OCI-LY7 (cell line): Measurements from ENCODE around the gene PACS2. TPM values are rescaled to one million over a fixed set of nuclear protein-coding genes. Genes with fewer than 3 reads are reported as not detected.

Experiments used
- BruUV-seq: library from RNA; stranded (reverse); fragments of 400-500 nt; replicated peaks from 2 replicates; lab custom pipeline; 2021; lab: Mats Ljungman, UMichigan
- CTCF ChIA-PET: fragments of 300-600 bp; sonication (Branson Sonifier 250); formaldehyde crosslinking; loops from one replicate; lab custom pipeline; 2022; ENCODE audit warnings: antibody characterized with exemption; ENCODE audit not compliant: unreplicated experiment; lab: Charles Lee
- POLR2A ChIA-PET: fragments of 300-600 bp; sonication (Branson Sonifier 250); formaldehyde crosslinking; loops from one replicate; lab custom pipeline; 2022; ENCODE audit warnings: antibody characterized with exemption; lab: Charles Lee
- DNase-seq: peaks from one replicate; pipeline ENCODE4 v3.0.0-alpha.2; 2015; ENCODE audit warnings: low spot score
- H2AFZ ChIP-seq: fragments of 200-600 bp; sonication (generic), shearing (Covaris generic); 2 replicates; pipeline ENCODE4 v1.6.1; 2014; ENCODE audit warnings: mild to moderate bottlenecking, antibody characterized with exemption, low read length, moderate library complexity
- H3K27ac ChIP-seq: fragments of 200-600 bp; sonication (generic); 2 replicates; pipeline ENCODE4 v1.5.1; 2014; ENCODE audit warnings: mixed run types, low read depth, mild to moderate bottlenecking, moderate library complexity, low read length, inconsistent platforms; ENCODE audit not compliant: poor library complexity, severe bottlenecking
- H3K36me3 ChIP-seq: fragments of 200-600 bp; sonication (generic); 2 replicates; pipeline ENCODE4 v1.6.1; 2014; ENCODE audit warnings: mild to moderate bottlenecking, antibody characterized with exemption, low read length, moderate library complexity, mixed read lengths; ENCODE audit not compliant: insufficient read depth
- H3K4me1 ChIP-seq: fragments of 200-600 bp; sonication (generic); 2 replicates; pipeline ENCODE4 v1.5.1; 2014; ENCODE audit warnings: mild to moderate bottlenecking, low read length; ENCODE audit not compliant: insufficient read depth, poor library complexity, severe bottlenecking
- H3K4me2 ChIP-seq: fragments of 200-600 bp; sonication (generic); 2 replicates; pipeline ENCODE4 v1.6.1; 2014; ENCODE audit warnings: mild to moderate bottlenecking, low read length
- H3K4me3 ChIP-seq: fragments of 200-600 bp; sonication (generic); 2 replicates; pipeline ENCODE4 v1.5.1; 2014; ENCODE audit warnings: mild to moderate bottlenecking, low read depth, low read length; ENCODE audit not compliant: poor library complexity, severe bottlenecking
- H3K79me2 ChIP-seq: fragments of 200-600 bp; sonication (generic); 2 replicates; pipeline ENCODE4 v1.6.1; 2016; ENCODE audit warnings: low read depth, mild to moderate bottlenecking, low read length, moderate library complexity, mixed read lengths; ENCODE audit not compliant: insufficient read depth
- H3K9me2 ChIP-seq: fragments of 200-600 bp; sonication (generic); 2 replicates; pipeline ENCODE4 v1.6.1; 2016; ENCODE audit warnings: mild to moderate bottlenecking, low read length, mixed read lengths; ENCODE audit not compliant: insufficient read depth
- H3K9me3 ChIP-seq: fragments of 200-600 bp; sonication (generic); 2 replicates; pipeline ENCODE4 v1.6.1; 2014; ENCODE audit warnings: mild to moderate bottlenecking, mixed run types, low read length, mixed read lengths
- H4K20me1 ChIP-seq: fragments of 200-600 bp; sonication (generic); 2 replicates; pipeline ENCODE4 v1.6.1; 2014; ENCODE audit warnings: mild to moderate bottlenecking, antibody characterized with exemption, low read length, moderate library complexity, mixed read lengths; ENCODE audit not compliant: insufficient read depth
- EZH2phosphoT487 ChIP-seq: fragments of 200-600 bp; sonication (generic); IDR thresholded peaks from 2 replicates; pipeline ENCODE4 v1.6.1; 2018; ENCODE audit warnings: low read depth, borderline replicate concordance, mild to moderate bottlenecking, mixed run types, antibody characterized with exemption, low read length, moderate library complexity, mixed read lengths
- intact Hi-C: fragments of 100-400 bp; cut with micrococcal nuclease; formaldehyde crosslinking; loops from one replicate; pipeline ENCODE4 v1.10.0; 2022; ENCODE audit not compliant: unreplicated experiment
- total RNA-seq, 2 experiments: library from RNA; depleted of rRNA in 1 of 2; stranded (reverse); fragments of >200 nt in 1 of 2; shearing (Covaris generic) in 1 of 2; gene quantifications; 2 replicates each; pipeline ENCODE4 v1.2.3, GENCODE V29; 2014 to 2022
- TF ChIP-seq, protein P1 (sequence below): fragments of 200-600 bp; sonication (generic); conservative IDR thresholded peaks from 2 replicates; pipeline ENCODE4 v1.5.1; 2014; ENCODE audit warnings: mild to moderate bottlenecking, antibody characterized with exemption, low read length, moderate library complexity, mixed read lengths

Gene PACS2
- total RNA-seq, 2 experiments from 2014 or later = 45.4 to 46.9 TPM

DNA sequence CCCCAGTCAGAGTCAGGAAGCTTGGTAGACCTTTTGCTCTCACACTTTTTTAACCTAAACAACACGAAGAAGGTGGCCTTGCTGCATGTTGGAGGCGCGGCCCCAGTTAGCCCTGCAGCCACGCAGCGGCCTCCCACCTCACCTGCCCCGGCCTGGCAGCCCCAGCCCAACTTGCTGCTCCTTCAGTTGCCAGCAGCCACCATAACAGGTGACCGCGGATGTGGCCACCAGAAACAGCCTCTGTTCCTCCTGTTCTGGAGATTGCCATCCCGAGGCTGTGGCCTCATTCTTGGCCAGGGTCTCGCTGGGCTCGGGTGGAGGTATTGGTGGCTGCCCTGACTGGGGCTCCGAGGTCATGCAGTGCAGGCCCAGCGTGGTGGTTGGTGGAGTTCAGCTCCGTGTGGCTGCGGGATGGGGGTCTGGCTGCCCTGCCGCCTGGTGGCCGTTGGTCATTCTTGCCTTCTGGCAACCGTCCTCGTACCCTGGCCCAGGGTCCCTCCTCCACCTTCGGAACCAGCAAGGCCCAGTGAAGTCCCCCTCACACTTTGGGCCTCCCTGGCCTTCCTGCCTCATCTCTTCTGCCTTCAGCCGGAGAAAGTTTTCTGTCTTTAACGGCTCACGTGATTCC lies 63.1 kb downstream of the PACS2 start:
- no peaks in the 10 kb centered on the region for H3K9me3 ChIP-seq
- H3K27ac ChIP-seq = no peak overlapping the region
- ChIA-PET CTCF (no interaction called here), POLR2A (no interaction called here)
- peaks cover 8% of the 10 kb centered on the region for H3K4me1 ChIP-seq
- H2AFZ ChIP-seq = no peak overlapping the region
- H3K4me2 ChIP-seq = no peak overlapping the region
- H4K20me1 ChIP-seq = no peaks in the 10 kb centered on the region
- no peaks in the 10 kb centered on the region for H3K79me2 ChIP-seq
- no peaks in the 10 kb centered on the region for H3K36me3 ChIP-seq
- DNase-seq = no peak
- intact Hi-C loops = no loop called here
- H3K9me2 ChIP-seq = no peaks in the 10 kb centered on the region
- H3K4me3 ChIP-seq = no peak overlapping the region
- BruUV-seq = no TSS peak
- TF ChIP-seq EZH2phosphoT487 = no peak
- TF ChIP-seq, protein P1, sequence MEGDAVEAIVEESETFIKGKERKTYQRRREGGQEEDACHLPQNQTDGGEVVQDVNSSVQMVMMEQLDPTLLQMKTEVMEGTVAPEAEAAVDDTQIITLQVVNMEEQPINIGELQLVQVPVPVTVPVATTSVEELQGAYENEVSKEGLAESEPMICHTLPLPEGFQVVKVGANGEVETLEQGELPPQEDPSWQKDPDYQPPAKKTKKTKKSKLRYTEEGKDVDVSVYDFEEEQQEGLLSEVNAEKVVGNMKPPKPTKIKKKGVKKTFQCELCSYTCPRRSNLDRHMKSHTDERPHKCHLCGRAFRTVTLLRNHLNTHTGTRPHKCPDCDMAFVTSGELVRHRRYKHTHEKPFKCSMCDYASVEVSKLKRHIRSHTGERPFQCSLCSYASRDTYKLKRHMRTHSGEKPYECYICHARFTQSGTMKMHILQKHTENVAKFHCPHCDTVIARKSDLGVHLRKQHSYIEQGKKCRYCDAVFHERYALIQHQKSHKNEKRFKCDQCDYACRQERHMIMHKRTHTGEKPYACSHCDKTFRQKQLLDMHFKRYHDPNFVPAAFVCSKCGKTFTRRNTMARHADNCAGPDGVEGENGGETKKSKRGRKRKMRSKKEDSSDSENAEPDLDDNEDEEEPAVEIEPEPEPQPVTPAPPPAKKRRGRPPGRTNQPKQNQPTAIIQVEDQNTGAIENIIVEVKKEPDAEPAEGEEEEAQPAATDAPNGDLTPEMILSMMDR = no peak

DNA sequence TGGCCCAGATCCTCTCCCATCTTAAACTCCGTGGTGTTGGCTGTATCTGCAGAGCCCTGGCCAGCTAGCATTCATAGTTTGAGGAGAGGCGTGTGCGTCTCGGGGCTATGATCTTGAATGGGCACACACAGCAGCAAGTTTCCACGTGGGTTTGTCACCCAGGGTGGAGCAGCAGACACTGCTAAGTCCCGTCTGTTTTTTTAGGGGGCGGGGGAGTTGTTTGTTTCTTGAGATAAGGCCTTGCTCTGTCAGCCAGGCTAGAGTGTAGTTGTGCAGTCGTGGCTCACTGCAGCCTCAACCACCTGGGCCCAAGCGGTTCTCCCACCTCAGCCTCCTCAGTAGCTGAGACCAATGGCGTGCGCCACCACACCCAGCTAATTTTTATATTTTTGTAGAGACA lies 63.7 kb downstream of the PACS2 start:
- no peaks in the 10 kb centered on the region for H3K79me2 ChIP-seq
- no peak overlapping the region for H3K4me3 ChIP-seq
- POLR2A ChIA-PET = no interaction called here
- no peaks in the 10 kb centered on the region for H3K9me2 ChIP-seq
- no peak overlapping the region for H2AFZ ChIP-seq
- TF ChIP-seq, protein P1 = no peak
- no peak for TF ChIP-seq EZH2phosphoT487
- H3K9me3 ChIP-seq = no peaks in the 10 kb centered on the region
- no peak for DNase-seq
- H3K36me3 ChIP-seq = no peaks in the 10 kb centered on the region
- no TSS peak for BruUV-seq
- H3K4me1 ChIP-seq = peaks cover 8% of the 10 kb centered on the region
- intact Hi-C loops = no loop called here
- H3K4me2 ChIP-seq = no peak overlapping the region
- H3K27ac ChIP-seq = no peak overlapping the region
- CTCF ChIA-PET = no interaction called here
- H4K20me1 ChIP-seq = no peaks in the 10 kb centered on the region

DNA sequence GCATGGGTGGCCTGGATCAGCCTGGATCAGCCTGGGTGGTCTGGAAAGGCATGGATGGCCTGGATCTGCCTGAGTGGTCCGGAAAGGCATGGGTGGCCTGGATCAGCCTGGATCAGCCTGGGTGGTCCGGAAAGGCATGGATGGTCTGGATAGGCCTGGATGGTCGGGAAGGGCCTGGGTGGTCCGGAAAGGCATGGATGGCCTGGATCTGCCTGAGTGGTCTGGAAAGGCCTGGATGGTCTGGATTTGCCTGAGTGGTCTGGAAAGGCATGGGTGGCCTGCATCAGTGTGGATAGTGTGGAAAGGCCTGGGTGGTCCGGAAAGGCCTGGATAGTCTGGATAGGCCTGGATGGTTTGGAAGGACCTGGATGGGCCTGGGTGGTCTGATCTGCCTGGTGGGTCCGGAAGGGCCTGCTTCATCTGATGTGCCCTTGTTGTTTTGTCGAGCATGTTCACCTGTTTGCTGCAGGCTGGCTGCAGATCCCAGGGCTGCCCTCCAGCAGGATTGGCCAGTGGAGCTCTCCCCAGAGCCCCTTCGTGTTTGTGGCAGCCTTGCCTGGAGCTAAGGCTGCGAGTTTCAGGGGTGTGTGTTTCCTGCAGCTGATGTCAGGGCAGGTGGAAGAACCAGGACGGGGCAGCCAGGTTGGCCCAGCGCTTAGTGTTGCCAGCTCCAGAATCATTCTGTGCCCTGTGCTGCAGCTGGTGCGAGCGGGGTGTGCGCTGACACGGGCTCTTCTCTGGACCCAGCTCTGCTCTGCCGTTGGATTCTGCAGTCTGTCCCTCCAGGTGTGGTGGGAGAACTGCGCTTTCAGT lies 64.5 kb downstream of the PACS2 start:
- TF ChIP-seq, protein P1 = no peak
- TF ChIP-seq EZH2phosphoT487 = no peak
- Histone ChIP-seq H3K4me2 (no peak overlapping the region), H3K9me3 (no peaks in the 10 kb centered on the region), H3K9me2 (no peaks in the 10 kb centered on the region), H4K20me1 (no peaks in the 10 kb centered on the region), H3K27ac (no peak overlapping the region), H3K79me2 (no peaks in the 10 kb centered on the region), H3K4me3 (no peak overlapping the region), H2AFZ (no peak overlapping the region), H3K4me1 (peaks cover 8% of the 10 kb centered on the region), H3K36me3 (no peaks in the 10 kb centered on the region)
- DNase-seq = no peak
- no TSS peak for BruUV-seq
- ChIA-PET CTCF (no interaction called here), POLR2A (interaction anchor here (0.5 kb wide), 1 partner anchor 19 kb away, joined by 3 read pairs; no protein-coding TSS in a partner anchor)
- intact Hi-C loops = no loop called here
